ENCODE measurements around the gene TNFSF15. TPM values are rescaled to one million over a fixed set of nuclear protein-coding genes. Genes with fewer than 3 reads are reported as not detected.

Gene TNFSF15
- total RNA-seq, 1 experiment from 2014 or later, result not detected

DNA sequence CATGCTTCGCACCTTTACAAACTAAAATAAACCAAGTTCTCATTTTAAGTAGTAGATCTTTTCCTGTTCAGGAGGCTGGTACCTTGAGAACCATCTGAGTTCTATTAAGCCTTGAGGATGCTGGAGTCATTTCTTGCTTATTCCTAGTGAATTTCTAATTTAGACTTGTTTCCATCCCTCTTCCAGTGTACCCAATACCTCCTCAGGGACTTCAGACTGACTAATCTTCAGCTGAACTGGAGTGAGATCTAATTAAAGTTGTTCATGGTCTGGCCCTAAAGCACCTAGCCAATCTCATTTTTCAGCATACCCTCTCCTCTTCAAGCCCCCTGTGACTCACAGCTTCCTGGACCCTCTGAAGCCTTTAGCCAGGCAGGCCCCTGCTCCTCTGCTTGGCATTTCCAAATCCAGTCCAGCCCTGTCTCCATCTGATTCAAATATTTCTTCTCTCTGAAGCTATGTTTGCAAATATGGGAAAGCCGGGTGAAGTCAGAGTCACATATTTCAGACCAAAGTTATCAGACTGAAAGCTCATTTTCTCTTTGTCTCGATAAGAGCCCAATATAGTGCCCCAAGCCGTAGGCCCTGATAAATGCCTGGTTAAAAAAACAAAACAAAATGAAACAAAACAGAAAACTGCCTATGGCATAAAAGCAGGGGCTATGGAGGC, 19.4 kb upstream of the TNFSF15 start:
- POLR2A ChIA-PET, result no interaction called here
- CTCF ChIA-PET, result no interaction called here

More for the DNA sequence above, 19.4 kb upstream of the TNFSF15 start:
- Histone ChIP-seq H3K9me2 (ENCODE audit: insufficient read depth) (no peaks in the 10 kb centered on the region), H3K4me3 (replicated peaks in 1 of 2; ENCODE audit: low read depth in 1 of 2, low read length in 2 of 2) (no peak overlapping the region), H3K4me1 (ENCODE audit: control insufficient read depth in 1 of 2, insufficient read depth in 2 of 2, low read length in 2 of 2) (no peaks in the 10 kb centered on the region), H3K27ac (ENCODE audit: low read depth, low read length) (no peak overlapping the region), H3K9ac (ENCODE audit: low read length) (no peak overlapping the region), H3K27me3 (ENCODE audit: insufficient read depth, low read length) (peaks cover 18% of the 10 kb centered on the region; the same call in 1 of the 2 replicates), H3K4me2 (ENCODE audit: low read length) (no peak overlapping the region), H3K36me3 (ENCODE audit: control insufficient read depth in 1 of 2, insufficient read depth in 2 of 2, low read length in 2 of 2) (no peaks in the 10 kb centered on the region), H3K79me2 (ENCODE audit: insufficient read depth, low read length) (no peaks in the 10 kb centered on the region), H3K9me3 (ENCODE audit: control insufficient read depth in 1 of 2, insufficient read depth in 1 of 2, low read depth in 1 of 2, low read length in 2 of 2) (no peaks in the 10 kb centered on the region), H2AFZ (ENCODE audit: low read depth, low read length, poor library complexity, severe bottlenecking) (no peak overlapping the region), H4K20me1 (ENCODE audit: insufficient read depth) (no peaks in the 10 kb centered on the region)
- DNase-seq (ENCODE audit: low read depth, low spot score) (no peak), ATAC-seq (no peak)
- no TSS peak for BruUV-seq (replicated peaks)
- TF ChIP-seq, protein P1, sequence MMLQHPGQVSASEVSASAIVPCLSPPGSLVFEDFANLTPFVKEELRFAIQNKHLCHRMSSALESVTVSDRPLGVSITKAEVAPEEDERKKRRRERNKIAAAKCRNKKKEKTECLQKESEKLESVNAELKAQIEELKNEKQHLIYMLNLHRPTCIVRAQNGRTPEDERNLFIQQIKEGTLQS (IDR thresholded peaks at IDR 0.05), result no peak
- TF ChIP-seq, protein P2, sequence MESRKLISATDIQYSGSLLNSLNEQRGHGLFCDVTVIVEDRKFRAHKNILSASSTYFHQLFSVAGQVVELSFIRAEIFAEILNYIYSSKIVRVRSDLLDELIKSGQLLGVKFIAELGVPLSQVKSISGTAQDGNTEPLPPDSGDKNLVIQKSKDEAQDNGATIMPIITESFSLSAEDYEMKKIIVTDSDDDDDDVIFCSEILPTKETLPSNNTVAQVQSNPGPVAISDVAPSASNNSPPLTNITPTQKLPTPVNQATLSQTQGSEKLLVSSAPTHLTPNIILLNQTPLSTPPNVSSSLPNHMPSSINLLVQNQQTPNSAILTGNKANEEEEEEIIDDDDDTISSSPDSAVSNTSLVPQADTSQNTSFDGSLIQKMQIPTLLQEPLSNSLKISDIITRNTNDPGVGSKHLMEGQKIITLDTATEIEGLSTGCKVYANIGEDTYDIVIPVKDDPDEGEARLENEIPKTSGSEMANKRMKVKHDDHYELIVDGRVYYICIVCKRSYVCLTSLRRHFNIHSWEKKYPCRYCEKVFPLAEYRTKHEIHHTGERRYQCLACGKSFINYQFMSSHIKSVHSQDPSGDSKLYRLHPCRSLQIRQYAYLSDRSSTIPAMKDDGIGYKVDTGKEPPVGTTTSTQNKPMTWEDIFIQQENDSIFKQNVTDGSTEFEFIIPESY (IDR thresholded peaks at IDR 0.05; ENCODE audit: extremely low read depth, insufficient replicate concordance, low read length), result no peak
- TF ChIP-seq TCF7L2 (IDR thresholded peaks at IDR 0.05; ENCODE audit: borderline replicate concordance, extremely low read depth, insufficient read depth, insufficient read length), result no peak
- TF ChIP-seq, protein P3, sequence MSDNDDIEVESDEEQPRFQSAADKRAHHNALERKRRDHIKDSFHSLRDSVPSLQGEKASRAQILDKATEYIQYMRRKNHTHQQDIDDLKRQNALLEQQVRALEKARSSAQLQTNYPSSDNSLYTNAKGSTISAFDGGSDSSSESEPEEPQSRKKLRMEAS (IDR thresholded peaks at IDR 0.05), result no peak
- no peak for TF ChIP-seq SRF (IDR thresholded peaks at IDR 0.05; ENCODE audit: low read depth)
- no peak for TF ChIP-seq ZNF274 (IDR thresholded peaks at IDR 0.05; ENCODE audit: low read depth, low read length)
- no peak for TF ChIP-seq POLR2A (IDR thresholded peaks at IDR 0.05; ENCODE audit: borderline replicate concordance, extremely low read depth, insufficient read depth, insufficient read length)
- TF ChIP-seq EZH2 (IDR thresholded peaks at IDR 0.05), result no peak
- TF ChIP-seq YY1 (IDR thresholded peaks at IDR 0.05; ENCODE audit: extremely low read depth, insufficient replicate concordance, low read depth, low read length), result no peak
- no peak for TF ChIP-seq EGR1 (IDR thresholded peaks at IDR 0.05; ENCODE audit: low read depth)
- TF ChIP-seq CBX3 (IDR thresholded peaks at IDR 0.05; ENCODE audit: low read depth), result no peak
- TF ChIP-seq EZH2phosphoT487 (IDR thresholded peaks at IDR 0.05; ENCODE audit: borderline replicate concordance), result no peak
- no peak for TF ChIP-seq SIN3A (IDR thresholded peaks at IDR 0.05; ENCODE audit: low read depth)
- TF ChIP-seq CTCF (IDR thresholded peaks at IDR 0.05 in 2 of 3, conservative IDR thresholded peaks at IDR 0.05 in 1 of 3; ENCODE audit: borderline replicate concordance in 1 of 3, insufficient read depth in 1 of 3, low read depth in 2 of 3, low read length in 2 of 3), result no peak
- intact Hi-C loops (cut with micrococcal nuclease), result no loop called here
- RAD21 ChIA-PET (ENCODE audit: low non-redundant PET in 1 of 2, low total read pairs in 2 of 2, uncharacterized antibody in 2 of 2, unreplicated experiment in 2 of 2), result no interaction called here
